Stimulated activated CD4-positive, alpha-beta T cell treated with anti-CD3 and anti-CD28 coated beads, Interleukin-12 subunit alpha, Interleukin-12 subunit beta, amount 100 ng/mL, for 24 hours (primary cell): ENCODE measurements around the gene C1orf226.

Experiments
- DNase-seq, 2 experiments: peaks; one replicate each; pipeline ENCODE4 v3.0.0-alpha.2; 2020; ENCODE audit warnings: low read depth in 2 of 2

Gene C1orf226

GRCh38 chr1:162365284-162366020 is 16.1 kb upstream of the C1orf226 start:
- DNase-seq = no peak

GRCh38 chr1:162366149-162366548 is 15.4 kb upstream of the C1orf226 start:
- no peak for DNase-seq

- DNase-seq = no peak
Measured at GRCh38 chr1:162366671-162367070, 14.9 kb upstream of the C1orf226 start.

GRCh38 chr1:162367073-162367472 is 14.5 kb upstream of the C1orf226 start:
- DNase-seq = no peak

GRCh38 chr1:162367772-162368171 is 13.8 kb upstream of the C1orf226 start:
- DNase-seq = no peak

GRCh38 chr1:162368451-162368850 is 13.1 kb upstream of the C1orf226 start:
- DNase-seq = no peak

GRCh38 chr1:162369571-162369970 is 12.0 kb upstream of the C1orf226 start:
- no peak for DNase-seq

GRCh38 chr1:162370161-162370560 is 11.4 kb upstream of the C1orf226 start:
- DNase-seq = no peak

- no peak for DNase-seq
Measured at GRCh38 chr1:162370721-162371120, 10.8 kb upstream of the C1orf226 start.

GRCh38 chr1:162371611-162372010 is 9.9 kb upstream of the C1orf226 start:
- DNase-seq = no peak

GRCh38 chr1:162372159-162373071 is 9.1 kb upstream of the C1orf226 start:
- DNase-seq = no peak

GRCh38 chr1:162373072-162373427 is 8.5 kb upstream of the C1orf226 start:
- no peak for DNase-seq

GRCh38 chr1:162373541-162374260 is 7.8 kb upstream of the C1orf226 start:
- no peak for DNase-seq

GRCh38 chr1:162374406-162374805 is 7.1 kb upstream of the C1orf226 start:
- DNase-seq = no peak

- no peak for DNase-seq
Measured at GRCh38 chr1:162375463-162375862, 6.1 kb upstream of the C1orf226 start.

- no peak for DNase-seq
Measured at GRCh38 chr1:162376691-162377090, 4.8 kb upstream of the C1orf226 start, which contains the start of gene SPATA46. TSS of gene SPATA46 (minus strand) at chr1:162376854. CDS start at chr1:162376790, 64 bp downstream.

- no peak for DNase-seq
Measured at GRCh38 chr1:162380061-162380846, 1.3 kb upstream of the C1orf226 start.

GRCh38 chr1:162381941-162382750 is 618 bp downstream of the C1orf226 start:
- DNase-seq = no peak

GRCh38 chr1:162383091-162383490 is 1.6 kb downstream of the C1orf226 start:
- DNase-seq = no peak

GRCh38 chr1:162383516-162383915 is 2.0 kb downstream of the C1orf226 start:
- DNase-seq = no peak

GRCh38 chr1:162384116-162384515 is 2.6 kb downstream of the C1orf226 start:
- no peak for DNase-seq
